ENCODE data around the gene PRDM15. TPM values are rescaled to one million over a fixed set of nuclear protein-coding genes. Genes with fewer than 3 reads are reported as not detected.
A peak's percentile ranks its signal among the peaks of the same experiment; 100 is the strongest.

The PRDM15 gene
- total and polyA plus RNA-seq, 4 donors = 1.2 to 5.7 (median 2.1) TPM

DNA sequence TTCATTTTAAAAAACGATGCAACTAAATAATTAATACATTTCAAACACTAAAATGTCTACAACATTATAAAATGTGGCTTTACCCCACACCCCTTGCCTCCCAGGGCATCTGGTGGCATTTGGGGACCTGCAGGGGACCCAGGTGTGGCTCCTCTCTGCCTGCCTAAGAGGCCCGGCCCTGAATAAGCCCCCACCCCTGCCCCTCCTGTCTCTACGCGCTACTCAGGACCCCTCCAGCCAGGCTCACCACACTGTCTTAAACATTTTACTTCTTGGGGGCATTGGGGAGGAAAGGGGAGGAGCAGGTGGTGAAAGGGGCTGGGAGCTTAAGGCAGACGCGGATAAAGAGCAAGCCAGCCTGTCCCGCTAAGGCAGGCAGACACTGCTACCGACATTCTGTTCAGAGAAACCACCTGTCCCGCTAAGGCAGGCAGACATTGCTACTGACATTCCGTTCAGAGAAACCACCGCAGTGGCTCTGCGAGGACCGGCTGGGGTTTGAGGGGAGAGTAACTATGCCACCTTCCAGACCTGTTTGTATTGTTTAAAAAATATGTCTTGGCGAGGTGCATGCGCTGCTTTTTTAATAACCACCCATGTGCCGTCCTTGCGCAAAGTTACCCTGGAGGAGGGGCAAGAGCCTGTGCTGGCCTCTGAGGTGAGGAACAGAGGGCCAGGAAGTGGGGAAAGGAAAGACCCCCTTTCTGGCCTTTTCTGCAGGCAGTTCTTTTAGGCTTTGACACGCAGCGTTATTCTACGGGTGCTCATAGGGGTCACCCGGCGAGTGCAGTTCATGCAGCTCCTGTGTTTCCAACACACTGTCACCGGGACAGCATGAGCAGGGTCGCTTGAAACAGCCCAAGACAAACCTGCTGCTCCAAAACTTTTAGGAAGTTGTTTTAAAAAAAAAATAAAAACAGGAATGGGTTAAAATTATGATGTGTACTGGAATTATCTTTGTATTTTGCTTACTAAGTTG, 61.0 kb downstream of the PRDM15 start:
- Histone ChIP-seq H3K36me3 (ENCODE audit: control insufficient read depth in 4 of 4, insufficient read depth in 3 of 4, low read depth in 1 of 4, low read length in 3 of 4) (peaks cover 0 to 12% (median 6%) of the 10 kb centered on the region in 4 donors), H3K4me1 (ENCODE audit: control insufficient read depth in 4 of 4, insufficient read depth in 4 of 4, low read length in 3 of 4) (no peaks in the 10 kb centered on the region), H3K9me3 (ENCODE audit: control insufficient read depth in 4 of 4, low read length in 3 of 4) (no peaks in the 10 kb centered on the region), H3K27ac (ENCODE audit: low read depth in 1 of 2, low read length in 2 of 2) (no peak overlapping the region), H3K4me3 (ENCODE audit: low read depth in 1 of 3, low read length in 3 of 3) (no peak overlapping the region), H3K9ac (ENCODE audit: low read depth in 1 of 2, low read length in 2 of 2) (no peak overlapping the region), H3K27me3 (ENCODE audit: control insufficient read depth in 4 of 4, insufficient read depth in 4 of 4, low read length in 3 of 4) (no peaks in the 10 kb centered on the region)
- 94% methylated on average over 24 of the region's 24 CpGs for WGBS
- no peak for DNase-seq (ENCODE audit: low spot score)
- TF ChIP-seq, protein P1, sequence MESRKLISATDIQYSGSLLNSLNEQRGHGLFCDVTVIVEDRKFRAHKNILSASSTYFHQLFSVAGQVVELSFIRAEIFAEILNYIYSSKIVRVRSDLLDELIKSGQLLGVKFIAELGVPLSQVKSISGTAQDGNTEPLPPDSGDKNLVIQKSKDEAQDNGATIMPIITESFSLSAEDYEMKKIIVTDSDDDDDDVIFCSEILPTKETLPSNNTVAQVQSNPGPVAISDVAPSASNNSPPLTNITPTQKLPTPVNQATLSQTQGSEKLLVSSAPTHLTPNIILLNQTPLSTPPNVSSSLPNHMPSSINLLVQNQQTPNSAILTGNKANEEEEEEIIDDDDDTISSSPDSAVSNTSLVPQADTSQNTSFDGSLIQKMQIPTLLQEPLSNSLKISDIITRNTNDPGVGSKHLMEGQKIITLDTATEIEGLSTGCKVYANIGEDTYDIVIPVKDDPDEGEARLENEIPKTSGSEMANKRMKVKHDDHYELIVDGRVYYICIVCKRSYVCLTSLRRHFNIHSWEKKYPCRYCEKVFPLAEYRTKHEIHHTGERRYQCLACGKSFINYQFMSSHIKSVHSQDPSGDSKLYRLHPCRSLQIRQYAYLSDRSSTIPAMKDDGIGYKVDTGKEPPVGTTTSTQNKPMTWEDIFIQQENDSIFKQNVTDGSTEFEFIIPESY (IDR thresholded peaks at IDR 0.05) = no peak
- no peak for TF ChIP-seq SP1 (IDR thresholded peaks at IDR 0.05)
- TF ChIP-seq FOXA2 (IDR thresholded peaks at IDR 0.05) = no peak
- no peak for TF ChIP-seq NR2F2 (IDR thresholded peaks at IDR 0.05)
- TF ChIP-seq RXRA (IDR thresholded peaks at IDR 0.05) = no peak
- TF ChIP-seq, protein P2, sequence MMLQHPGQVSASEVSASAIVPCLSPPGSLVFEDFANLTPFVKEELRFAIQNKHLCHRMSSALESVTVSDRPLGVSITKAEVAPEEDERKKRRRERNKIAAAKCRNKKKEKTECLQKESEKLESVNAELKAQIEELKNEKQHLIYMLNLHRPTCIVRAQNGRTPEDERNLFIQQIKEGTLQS (IDR thresholded peaks at IDR 0.05) = no peak
- no peak for TF ChIP-seq RAD21 (IDR thresholded peaks at IDR 0.05)
- no peak for TF ChIP-seq GABPA (IDR thresholded peaks at IDR 0.05 in 1 of 2, conservative IDR thresholded peaks at IDR 0.05 in 1 of 2)
- TF ChIP-seq HNF4G (IDR thresholded peaks at IDR 0.05) = no peak
- no peak for TF ChIP-seq HNF4A (conservative IDR thresholded peaks at IDR 0.05)
- TF ChIP-seq, protein P3, sequence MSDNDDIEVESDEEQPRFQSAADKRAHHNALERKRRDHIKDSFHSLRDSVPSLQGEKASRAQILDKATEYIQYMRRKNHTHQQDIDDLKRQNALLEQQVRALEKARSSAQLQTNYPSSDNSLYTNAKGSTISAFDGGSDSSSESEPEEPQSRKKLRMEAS (IDR thresholded peaks at IDR 0.05) = no peak

DNA sequence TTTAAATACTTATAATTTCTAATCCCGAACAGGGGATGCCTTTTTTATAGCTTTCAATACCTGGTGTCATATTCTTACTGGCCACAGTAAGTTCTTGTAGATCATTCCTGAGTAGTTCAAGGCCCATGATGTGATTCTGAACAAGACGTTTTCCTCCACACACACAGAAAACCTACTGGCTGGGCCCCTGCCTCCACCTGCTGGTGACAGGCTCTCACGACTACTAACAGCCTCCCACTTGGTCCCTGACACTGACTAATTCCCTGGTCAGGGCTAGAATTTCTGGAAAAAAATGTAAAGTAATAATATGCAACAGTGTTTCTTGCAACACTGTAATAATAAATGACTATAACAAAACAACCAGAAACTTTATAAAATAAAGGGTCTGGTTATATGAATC, 61.9 kb downstream of the PRDM15 start:
- no peak for DNase-seq (ENCODE audit: low spot score)
- H3K9me3 ChIP-seq (ENCODE audit: control insufficient read depth in 4 of 4, low read length in 3 of 4) = no peaks in the 10 kb centered on the region
- H3K36me3 ChIP-seq (ENCODE audit: control insufficient read depth in 4 of 4, insufficient read depth in 3 of 4, low read depth in 1 of 4, low read length in 3 of 4) = peaks cover 0 to 12% (median 6%) of the 10 kb centered on the region in 4 donors
- H3K9ac ChIP-seq (ENCODE audit: low read depth in 1 of 2, low read length in 2 of 2) = no peak overlapping the region
- 47% methylated on average over 3 of the region's 3 CpGs for WGBS
- no peak overlapping the region for H3K4me3 ChIP-seq (ENCODE audit: low read depth in 1 of 3, low read length in 3 of 3)
- no peak overlapping the region for H3K27ac ChIP-seq (ENCODE audit: low read depth in 1 of 2, low read length in 2 of 2)
- TF ChIP-seq RAD21 (IDR thresholded peaks at IDR 0.05) = peak; percentile 74 to 79
- TF ChIP-seq CTCF (IDR thresholded peaks at IDR 0.05; ENCODE audit: low read depth, low read length, missing input control) = peak; percentile 54
- TF ChIP-seq, protein P1 (IDR thresholded peaks at IDR 0.05) = no peak
- no peak for TF ChIP-seq RXRA (IDR thresholded peaks at IDR 0.05)
- no peak for TF ChIP-seq SP1 (IDR thresholded peaks at IDR 0.05)
- H3K27me3 ChIP-seq (ENCODE audit: control insufficient read depth in 4 of 4, insufficient read depth in 4 of 4, low read length in 3 of 4) = no peaks in the 10 kb centered on the region
- no peaks in the 10 kb centered on the region for H3K4me1 ChIP-seq (ENCODE audit: control insufficient read depth in 4 of 4, insufficient read depth in 4 of 4, low read length in 3 of 4)

Data from liver (tissue), 9 donors.